ENCODE measurements around the gene HBS1L. TPM values are rescaled to one million over a fixed set of nuclear protein-coding genes. Genes with fewer than 3 reads are reported as not detected.

HBS1L gene
- polyA plus RNA-seq, 1 experiment = 101 TPM

DNA sequence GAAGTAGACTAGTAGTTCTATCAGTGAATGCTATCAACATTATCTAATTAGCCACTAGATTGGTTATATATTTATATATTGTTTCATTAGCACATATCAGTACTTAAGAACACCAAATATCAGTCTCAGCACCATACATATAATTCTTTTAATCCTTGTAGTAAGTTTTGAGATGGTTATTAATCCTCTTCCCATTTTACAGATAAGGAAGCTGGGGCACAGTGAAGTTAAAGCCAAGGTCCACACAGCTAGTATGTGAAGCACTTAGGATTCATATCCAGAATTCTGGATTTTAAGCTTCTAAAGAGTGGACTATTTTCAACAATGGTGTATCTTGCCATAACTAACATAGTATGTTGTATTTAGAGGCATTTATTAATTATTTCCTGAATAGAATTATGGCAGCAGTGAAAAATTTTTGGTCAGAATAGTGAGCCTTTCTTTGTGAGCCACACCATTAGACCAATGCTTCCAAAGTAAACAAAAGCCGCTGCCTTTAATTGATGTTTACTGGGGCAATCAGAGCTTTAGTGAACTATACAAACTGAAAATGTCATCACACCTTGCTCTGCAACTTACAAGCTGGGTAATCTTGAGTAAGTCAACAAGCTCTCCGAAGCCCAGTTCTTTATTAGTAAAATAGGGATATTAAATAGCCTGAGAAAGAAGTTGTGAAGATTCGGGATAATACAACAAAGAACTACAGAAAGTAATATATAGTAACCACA, 41.9 kb upstream of the HBS1L start:
- CTCF ChIA-PET = interaction anchor here (2.8 kb wide), 1 partner anchor 327 kb away, joined by 8 read pairs; no protein-coding TSS in a partner anchor
- Histone ChIP-seq H3K4me3 (ENCODE audit: low read depth, low read length) (no peak overlapping the region), H3K9me3 (ENCODE audit: control insufficient read depth, insufficient read depth, low read length) (no peaks in the 10 kb centered on the region), H3K27ac (ENCODE audit: low read depth, low read length) (no peak overlapping the region), H3K27me3 (ENCODE audit: control insufficient read depth, insufficient read depth, low read length) (peaks cover 7% of the 10 kb centered on the region)
- DNase-seq (ENCODE audit: low read depth, low spot score) = no peak
- POLR2A ChIA-PET = no interaction called here
- TF ChIP-seq, protein P1, sequence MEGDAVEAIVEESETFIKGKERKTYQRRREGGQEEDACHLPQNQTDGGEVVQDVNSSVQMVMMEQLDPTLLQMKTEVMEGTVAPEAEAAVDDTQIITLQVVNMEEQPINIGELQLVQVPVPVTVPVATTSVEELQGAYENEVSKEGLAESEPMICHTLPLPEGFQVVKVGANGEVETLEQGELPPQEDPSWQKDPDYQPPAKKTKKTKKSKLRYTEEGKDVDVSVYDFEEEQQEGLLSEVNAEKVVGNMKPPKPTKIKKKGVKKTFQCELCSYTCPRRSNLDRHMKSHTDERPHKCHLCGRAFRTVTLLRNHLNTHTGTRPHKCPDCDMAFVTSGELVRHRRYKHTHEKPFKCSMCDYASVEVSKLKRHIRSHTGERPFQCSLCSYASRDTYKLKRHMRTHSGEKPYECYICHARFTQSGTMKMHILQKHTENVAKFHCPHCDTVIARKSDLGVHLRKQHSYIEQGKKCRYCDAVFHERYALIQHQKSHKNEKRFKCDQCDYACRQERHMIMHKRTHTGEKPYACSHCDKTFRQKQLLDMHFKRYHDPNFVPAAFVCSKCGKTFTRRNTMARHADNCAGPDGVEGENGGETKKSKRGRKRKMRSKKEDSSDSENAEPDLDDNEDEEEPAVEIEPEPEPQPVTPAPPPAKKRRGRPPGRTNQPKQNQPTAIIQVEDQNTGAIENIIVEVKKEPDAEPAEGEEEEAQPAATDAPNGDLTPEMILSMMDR (IDR thresholded peaks at IDR 0.05; ENCODE audit: low read depth, low read length) = no peak

- Histone ChIP-seq H3K27me3 (ENCODE audit: control insufficient read depth, insufficient read depth, low read length) (peaks cover 10% of the 10 kb centered on the region), H3K9me3 (ENCODE audit: control insufficient read depth, insufficient read depth, low read length) (no peaks in the 10 kb centered on the region), H3K27ac (ENCODE audit: low read depth, low read length) (no peak overlapping the region), H3K4me3 (ENCODE audit: low read depth, low read length) (no peak overlapping the region)
- CTCF ChIA-PET = interaction anchor here (2.8 kb wide), 1 partner anchor 328 kb away, joined by 8 read pairs; no protein-coding TSS in a partner anchor
- TF ChIP-seq, protein P1 (IDR thresholded peaks at IDR 0.05; ENCODE audit: low read depth, low read length) = no peak
- no peak for DNase-seq (ENCODE audit: low read depth, low spot score)
- POLR2A ChIA-PET = no interaction called here
Measured at GRCh38 chr6:135095716-135096115, 41.1 kb upstream of the HBS1L start.

DNA sequence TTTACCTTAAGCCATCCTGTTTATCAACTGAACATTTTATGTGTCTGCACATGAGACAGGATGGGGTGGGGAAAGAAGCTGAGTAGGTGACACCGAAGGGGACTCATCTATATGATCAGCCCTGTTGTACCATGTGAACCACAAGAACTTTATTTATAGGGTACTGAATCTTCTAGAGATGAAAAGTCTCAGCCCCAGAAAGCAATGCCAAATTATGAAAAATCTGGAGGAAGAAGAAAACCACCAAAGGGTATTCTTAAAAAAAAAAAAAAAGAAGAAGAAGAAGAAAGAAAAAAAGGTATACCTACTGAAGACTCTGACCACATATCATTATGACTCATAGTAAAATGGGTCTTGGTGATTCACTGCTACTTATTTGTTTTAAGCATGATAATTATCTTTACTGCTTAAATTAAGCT, 39.8 kb upstream of the HBS1L start:
- Histone ChIP-seq H3K27ac (ENCODE audit: low read depth, low read length) (no peak overlapping the region), H3K4me3 (ENCODE audit: low read depth, low read length) (no peak overlapping the region), H3K27me3 (ENCODE audit: control insufficient read depth, insufficient read depth, low read length) (peaks cover 10% of the 10 kb centered on the region), H3K9me3 (ENCODE audit: control insufficient read depth, insufficient read depth, low read length) (no peaks in the 10 kb centered on the region)
- ChIA-PET CTCF (interaction anchor here (0.5 to 2.8 kb wide), 3 partner anchors 8 to 329 kb away, joined by 3 to 8 read pairs (median 4); no protein-coding TSS in a partner anchor), POLR2A (no interaction called here)
- DNase-seq (ENCODE audit: low read depth, low spot score) = no peak
- TF ChIP-seq, protein P1 (IDR thresholded peaks at IDR 0.05; ENCODE audit: low read depth, low read length) = no peak

DNA sequence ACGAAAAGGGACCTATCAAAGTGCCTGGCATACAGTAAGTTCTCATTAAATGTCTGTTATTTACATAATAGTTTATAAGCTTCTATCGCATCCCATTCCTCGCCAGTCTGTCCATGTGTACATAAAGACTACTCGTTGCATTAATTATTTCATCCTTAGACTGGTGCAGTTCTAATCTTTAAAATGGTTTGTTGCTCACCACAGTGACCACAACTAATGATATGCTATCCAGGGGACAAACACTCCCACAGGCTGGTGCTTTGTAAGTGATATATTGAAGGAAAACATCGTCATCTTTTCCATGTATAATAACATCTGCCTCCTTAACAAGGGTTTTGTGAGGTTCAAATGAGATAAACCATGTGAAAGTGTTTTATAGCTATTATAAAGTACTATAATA, 39.0 kb upstream of the HBS1L start:
- TF ChIP-seq, protein P1 (IDR thresholded peaks at IDR 0.05; ENCODE audit: low read depth, low read length) = no peak
- Histone ChIP-seq H3K4me3 (ENCODE audit: low read depth, low read length) (no peak overlapping the region), H3K9me3 (ENCODE audit: control insufficient read depth, insufficient read depth, low read length) (no peaks in the 10 kb centered on the region), H3K27ac (ENCODE audit: low read depth, low read length) (no peak overlapping the region), H3K27me3 (ENCODE audit: control insufficient read depth, insufficient read depth, low read length) (peaks cover 10% of the 10 kb centered on the region)
- ChIA-PET CTCF (no interaction called here), POLR2A (no interaction called here)
- no peak for DNase-seq (ENCODE audit: low read depth, low spot score)

DNA sequence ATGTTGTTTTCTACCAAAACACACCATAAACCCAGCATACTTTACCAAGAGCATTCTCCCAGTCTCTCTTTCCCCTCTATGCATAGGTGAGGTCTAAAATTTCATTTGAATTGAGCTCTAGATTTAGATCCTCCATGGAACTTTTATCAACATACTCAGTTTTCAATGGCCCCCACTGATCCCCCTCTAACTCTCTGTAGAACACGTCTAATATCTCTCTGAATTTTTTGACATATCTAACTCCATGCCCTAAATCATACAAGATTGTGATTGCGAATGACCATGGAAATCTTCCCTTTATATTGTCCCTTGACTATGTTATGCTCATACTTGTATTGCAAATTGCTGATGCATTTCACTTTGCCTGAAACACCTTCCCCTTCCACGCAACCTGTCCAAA, 38.1 kb upstream of the HBS1L start:
- CTCF ChIA-PET = interaction anchor here (0.6 kb wide), 1 partner anchor 1493 kb away, joined by 3 read pairs; no protein-coding TSS in a partner anchor

More for the DNA sequence above, 38.1 kb upstream of the HBS1L start:
- DNase-seq (ENCODE audit: low read depth, low spot score) = no peak
- TF ChIP-seq, protein P1 (IDR thresholded peaks at IDR 0.05; ENCODE audit: low read depth, low read length) = no peak
- H3K4me3 ChIP-seq (ENCODE audit: low read depth, low read length) = no peak overlapping the region
- H3K27me3 ChIP-seq (ENCODE audit: control insufficient read depth, insufficient read depth, low read length) = peaks cover 11% of the 10 kb centered on the region
- POLR2A ChIA-PET = no interaction called here
- H3K27ac ChIP-seq (ENCODE audit: low read depth, low read length) = no peak overlapping the region
- H3K9me3 ChIP-seq (ENCODE audit: control insufficient read depth, insufficient read depth, low read length) = no peaks in the 10 kb centered on the region
